AG09319 (cell line): ENCODE data around the gene CAMTA1.
A peak's percentile ranks its signal among the peaks of the same experiment; 100 is the strongest.

Experiments used
- DNase-seq: peaks from one replicate; pipeline ENCODE4 v3.0.0-alpha.2; 2010; ENCODE audit warnings: low read depth; ENCODE audit errors: extremely low read depth
- TF ChIP-seq, protein P1 (sequence below): IDR thresholded peaks from 2 replicates; pipeline ENCODE4 v1.5.1; 2011; ENCODE audit warnings: low read depth, mild to moderate bottlenecking, inconsistent platforms, low read length, moderate library complexity

Gene CAMTA1

DNA sequence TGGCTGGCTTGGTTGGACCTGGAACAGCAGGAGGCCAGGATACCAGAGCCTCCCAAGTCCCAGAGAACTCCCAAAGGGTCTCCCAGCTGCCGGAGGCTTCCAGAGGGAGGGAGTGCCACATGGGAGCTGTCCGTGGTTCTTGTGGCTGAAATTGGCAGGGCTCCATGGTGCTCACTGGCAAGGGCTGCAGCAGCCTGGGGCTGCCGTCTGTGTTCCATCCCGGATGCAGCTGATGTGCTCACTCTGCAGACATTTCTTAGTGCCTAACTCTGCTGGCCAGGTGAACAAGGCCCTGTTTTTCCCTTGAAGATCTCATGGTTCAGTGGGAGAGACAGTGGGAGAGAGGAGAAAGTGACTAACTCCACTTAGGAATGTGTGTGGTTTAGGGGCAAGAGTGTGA, 261.1 kb downstream of the CAMTA1 start:
- TF ChIP-seq, protein P1, sequence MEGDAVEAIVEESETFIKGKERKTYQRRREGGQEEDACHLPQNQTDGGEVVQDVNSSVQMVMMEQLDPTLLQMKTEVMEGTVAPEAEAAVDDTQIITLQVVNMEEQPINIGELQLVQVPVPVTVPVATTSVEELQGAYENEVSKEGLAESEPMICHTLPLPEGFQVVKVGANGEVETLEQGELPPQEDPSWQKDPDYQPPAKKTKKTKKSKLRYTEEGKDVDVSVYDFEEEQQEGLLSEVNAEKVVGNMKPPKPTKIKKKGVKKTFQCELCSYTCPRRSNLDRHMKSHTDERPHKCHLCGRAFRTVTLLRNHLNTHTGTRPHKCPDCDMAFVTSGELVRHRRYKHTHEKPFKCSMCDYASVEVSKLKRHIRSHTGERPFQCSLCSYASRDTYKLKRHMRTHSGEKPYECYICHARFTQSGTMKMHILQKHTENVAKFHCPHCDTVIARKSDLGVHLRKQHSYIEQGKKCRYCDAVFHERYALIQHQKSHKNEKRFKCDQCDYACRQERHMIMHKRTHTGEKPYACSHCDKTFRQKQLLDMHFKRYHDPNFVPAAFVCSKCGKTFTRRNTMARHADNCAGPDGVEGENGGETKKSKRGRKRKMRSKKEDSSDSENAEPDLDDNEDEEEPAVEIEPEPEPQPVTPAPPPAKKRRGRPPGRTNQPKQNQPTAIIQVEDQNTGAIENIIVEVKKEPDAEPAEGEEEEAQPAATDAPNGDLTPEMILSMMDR, result no peak
- DNase-seq, result peak; percentile 22

DNA sequence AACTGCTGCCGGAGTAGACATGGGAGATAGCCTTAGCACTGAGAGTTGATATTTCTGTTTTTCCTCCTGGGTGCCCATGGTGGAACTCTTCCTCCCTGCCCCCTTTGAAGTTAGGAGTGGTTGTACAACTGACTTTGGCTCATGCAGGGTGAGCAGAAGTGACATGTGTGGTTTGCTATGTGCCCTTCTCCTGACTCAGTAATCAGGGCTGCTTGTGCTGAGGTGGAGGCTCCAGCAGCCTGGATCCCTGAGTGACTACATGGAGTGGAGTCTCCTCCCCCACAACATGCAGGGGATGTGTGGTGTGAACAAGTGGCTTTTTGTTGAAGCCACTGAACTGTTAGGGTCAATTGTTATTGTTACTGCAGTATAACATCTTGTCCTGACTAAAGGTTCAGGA, 261.6 kb downstream of the CAMTA1 start:
- DNase-seq, result no peak
- TF ChIP-seq, protein P1, result no peak

DNA sequence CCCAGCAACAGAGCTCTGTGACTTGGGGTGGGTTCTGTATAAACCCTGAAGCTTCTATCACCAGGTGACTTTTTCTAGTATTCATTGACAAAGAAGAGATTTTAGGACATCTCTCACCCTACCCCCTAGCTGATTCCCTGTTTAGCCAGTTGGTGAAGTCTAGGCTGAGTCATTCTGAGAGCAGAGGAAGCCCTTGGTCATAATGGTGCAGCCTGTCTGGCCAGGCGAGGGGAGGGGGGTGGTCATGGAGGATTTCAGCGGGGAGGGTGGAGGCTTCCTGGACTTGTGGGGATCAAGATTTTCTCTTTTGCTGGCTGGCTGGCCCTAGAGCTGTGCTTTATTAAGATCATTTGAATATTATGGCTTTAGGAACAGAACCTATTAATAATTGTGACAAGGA, 262.6 kb downstream of the CAMTA1 start:
- TF ChIP-seq, protein P1, result no peak
- no peak for DNase-seq

DNA sequence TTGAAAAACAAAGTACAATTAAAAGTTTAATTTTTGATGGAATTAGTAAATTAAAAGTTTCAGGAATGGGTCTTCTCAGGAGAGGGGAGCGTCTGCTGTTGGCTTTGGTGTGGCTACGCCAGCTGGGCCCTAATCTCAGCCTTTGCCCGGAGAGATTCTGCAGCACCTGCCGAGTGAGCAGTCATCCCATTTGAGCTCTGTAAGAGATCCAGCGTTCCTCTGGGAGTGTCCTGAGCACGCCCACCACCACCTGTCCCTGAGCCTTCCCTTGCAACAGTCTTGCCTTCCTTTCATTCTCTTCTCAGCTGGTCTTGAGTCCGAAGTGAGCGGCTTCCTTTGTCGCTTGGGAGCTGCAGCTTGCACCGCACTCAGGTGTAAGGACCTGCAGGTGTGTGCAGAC, 263.1 kb downstream of the CAMTA1 start:
- TF ChIP-seq, protein P1, result no peak
- no peak for DNase-seq

GRCh38 chr1:7049913-7050625, 264.8 kb downstream of the CAMTA1 start:
- TF ChIP-seq, protein P1, result no peak
- no peak for DNase-seq

GRCh38 chr1:7050751-7051665, 265.8 kb downstream of the CAMTA1 start:
- TF ChIP-seq, protein P1, result no peak
- DNase-seq, result no peak

GRCh38 chr1:7052701-7053100, 267.4 kb downstream of the CAMTA1 start:
- TF ChIP-seq, protein P1, result no peak

More at GRCh38 chr1:7052701-7053100, 267.4 kb downstream of the CAMTA1 start:
- no peak for DNase-seq
